GM15510 (cell line): ENCODE results near the gene RADIL.

Experiments
- POLR2A ChIP-seq: IDR thresholded peaks from 3 replicates; pipeline ENCODE4 v1.6.1; 2011; ENCODE audit warnings: borderline replicate concordance; ENCODE audit not compliant: insufficient read length; ENCODE audit errors: extremely low read depth

Gene RADIL

DNA sequence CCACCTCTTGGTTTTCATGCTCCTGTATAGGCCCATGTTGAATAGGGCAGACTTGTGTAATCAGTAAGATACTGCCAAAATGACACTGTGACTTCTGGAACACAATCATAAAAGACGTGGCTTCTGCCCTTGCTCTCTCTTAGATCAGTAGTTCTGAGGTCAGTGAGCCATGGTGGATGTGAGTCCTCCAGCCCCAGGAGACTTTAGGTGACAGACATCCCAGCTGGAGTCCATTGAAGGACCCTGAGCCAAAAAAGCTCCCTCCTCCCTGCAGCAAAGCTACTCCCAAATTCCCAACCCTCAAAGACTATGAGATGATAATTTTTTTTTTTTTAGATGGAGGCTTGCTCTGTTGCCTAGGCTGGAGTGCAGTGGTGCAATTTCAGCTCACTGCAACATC lies 3.2 kb upstream of the RADIL start:
- no peak for TF ChIP-seq POLR2A

DNA sequence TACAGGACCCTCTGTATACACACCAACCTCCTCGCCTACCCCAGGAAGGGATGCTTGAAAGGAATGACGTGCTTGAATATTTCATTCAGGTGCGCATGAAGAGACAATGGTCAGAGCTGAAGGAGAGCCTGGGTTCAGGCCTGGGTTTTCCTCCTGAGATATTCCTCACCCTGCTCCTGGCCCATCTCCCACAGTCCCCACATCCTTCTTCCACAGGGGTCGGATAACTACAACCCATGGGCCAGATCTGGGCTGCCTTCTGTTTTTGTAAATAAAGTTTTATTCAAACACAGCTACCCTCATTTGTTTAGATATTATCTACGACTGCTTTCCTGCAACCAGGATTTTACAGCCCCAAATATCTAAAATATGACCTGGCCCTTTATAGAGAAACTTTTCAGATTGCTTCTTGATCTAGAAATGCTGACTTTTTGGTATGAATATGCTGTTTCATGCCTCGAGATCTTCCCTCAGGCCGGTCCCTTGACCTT lies 1.8 kb upstream of the RADIL start:
- no peak for TF ChIP-seq POLR2A

DNA sequence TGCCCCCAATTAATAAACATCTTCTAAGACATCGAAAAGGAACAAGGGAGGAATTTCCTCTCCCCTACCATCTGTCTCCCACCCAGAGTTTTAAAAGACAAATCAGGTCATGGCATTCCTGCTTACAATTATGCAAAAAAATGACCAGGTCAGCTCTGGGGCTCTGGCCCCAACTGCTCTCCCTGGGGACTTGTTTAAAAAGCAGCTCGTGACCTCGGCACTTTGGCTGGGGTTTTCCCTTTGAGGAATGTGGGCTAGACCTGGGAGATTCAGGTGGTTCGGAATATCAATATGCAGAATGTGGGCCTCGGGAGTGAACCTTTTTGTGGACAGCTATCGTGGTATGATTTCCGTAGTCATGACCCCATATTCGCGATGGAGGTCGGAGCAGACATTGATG lies 648 bp upstream of the RADIL start:
- TF ChIP-seq POLR2A = no peak

DNA sequence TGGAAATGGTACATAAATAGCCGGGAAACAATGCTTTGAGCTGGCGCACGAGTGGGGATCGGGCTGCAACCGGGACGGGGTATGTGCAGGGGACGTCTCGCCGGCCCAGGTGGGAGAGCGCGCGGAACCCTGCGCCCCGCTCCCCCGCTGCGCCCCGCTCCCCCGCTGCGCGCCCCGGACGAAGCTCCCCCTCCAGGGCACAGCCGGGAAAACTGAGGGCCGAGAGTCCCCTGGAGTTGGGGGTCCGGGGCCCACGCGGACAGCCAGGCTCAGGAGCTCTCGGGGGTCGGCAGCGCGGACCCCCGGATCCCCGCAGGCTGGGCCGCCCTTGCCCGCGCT lies 514 bp downstream of the RADIL start:
- no peak for TF ChIP-seq POLR2A

DNA sequence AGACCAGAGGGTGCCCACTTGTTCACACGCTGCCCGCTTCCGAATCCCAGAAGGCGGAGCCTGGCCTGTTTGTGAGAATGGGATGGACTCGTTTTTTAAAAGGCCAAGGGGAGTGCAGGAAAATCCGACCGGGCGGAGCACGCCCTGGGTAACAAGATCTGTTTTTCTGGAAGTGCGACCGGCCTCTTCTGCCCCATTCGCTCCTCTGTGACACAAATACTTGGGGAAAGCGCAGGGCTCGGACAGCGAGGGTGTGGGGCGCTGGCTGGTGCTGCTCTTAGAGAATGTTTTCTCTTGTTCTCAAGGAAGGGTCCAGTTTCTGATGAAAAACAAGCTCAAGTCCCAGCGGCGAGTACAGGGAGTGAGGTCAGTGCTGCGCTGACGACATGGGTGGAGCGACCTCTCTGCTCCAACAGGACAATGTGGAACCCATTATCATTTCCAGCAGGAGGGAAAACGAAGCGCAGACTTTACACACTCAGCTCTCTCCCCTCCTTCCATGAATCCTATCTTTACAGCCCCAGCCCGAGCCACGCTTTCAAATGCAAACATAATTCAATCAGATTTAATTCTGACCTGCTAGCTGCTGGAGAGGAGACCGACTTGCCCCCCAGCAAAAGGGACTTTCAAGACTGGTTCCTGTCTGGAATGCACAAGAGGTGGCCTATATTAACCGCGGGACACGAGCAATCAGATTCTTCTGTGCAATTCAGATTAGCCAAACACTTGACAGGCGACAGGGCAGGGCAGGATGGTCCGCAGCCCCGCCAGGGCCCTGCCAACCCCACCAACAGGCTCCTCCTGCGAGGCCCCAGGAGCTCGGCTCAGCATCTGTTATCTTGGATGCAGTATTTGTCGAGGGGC lies 1.1 kb downstream of the RADIL start:
- TF ChIP-seq POLR2A = no peak

DNA sequence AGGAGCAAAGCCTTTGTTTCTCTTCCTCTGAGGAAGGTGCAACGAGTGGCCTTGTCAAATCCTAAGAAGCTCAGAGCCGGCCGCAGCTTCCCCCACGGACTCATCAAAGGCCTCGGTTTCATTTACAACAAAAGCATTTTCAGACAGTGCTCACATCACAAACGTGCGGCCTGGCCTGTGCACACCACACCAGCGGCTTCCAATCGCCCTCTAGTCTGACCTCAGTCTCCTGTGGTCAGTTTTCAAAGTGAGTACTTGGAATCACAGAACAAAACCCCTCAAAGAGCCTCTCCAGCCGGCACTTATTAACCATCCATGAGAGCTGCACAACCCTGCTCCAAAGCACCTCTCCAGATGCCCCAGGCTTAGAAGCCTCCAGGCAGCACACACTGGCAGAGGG lies 3.3 kb downstream of the RADIL start:
- TF ChIP-seq POLR2A = no peak

DNA sequence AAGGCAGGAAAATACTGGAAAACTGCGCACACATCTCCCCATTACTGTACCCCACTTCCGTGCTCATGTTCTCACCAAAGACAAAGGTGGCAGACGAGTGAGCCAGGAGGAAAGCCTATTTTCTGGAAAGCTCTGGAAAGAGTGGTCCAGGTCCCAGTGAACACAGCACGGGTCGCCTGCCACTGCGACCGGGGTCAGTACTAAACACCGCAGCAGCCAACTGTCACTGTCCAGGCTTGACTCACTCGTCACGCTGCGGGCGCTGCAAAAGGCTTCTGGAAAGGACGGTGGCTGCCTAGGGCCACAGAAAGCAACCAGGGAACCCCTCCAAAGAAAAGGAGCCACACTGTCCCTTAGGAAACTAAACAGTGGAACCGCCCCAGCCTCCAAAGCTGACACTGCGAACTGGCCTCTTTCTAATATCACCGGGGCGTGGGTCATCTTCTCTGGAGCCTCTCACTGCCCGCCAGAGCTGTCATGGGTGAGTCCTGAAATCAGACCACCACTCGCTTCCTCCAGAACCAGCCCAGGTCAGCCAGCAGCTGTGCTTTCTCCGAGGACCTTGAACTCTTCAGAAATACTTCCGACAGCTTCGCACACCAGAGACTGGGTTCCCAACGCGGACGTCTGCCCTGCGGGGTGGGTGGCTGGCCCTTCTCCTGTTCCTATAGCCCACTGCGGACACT lies 4.0 kb downstream of the RADIL start:
- no peak for TF ChIP-seq POLR2A

DNA sequence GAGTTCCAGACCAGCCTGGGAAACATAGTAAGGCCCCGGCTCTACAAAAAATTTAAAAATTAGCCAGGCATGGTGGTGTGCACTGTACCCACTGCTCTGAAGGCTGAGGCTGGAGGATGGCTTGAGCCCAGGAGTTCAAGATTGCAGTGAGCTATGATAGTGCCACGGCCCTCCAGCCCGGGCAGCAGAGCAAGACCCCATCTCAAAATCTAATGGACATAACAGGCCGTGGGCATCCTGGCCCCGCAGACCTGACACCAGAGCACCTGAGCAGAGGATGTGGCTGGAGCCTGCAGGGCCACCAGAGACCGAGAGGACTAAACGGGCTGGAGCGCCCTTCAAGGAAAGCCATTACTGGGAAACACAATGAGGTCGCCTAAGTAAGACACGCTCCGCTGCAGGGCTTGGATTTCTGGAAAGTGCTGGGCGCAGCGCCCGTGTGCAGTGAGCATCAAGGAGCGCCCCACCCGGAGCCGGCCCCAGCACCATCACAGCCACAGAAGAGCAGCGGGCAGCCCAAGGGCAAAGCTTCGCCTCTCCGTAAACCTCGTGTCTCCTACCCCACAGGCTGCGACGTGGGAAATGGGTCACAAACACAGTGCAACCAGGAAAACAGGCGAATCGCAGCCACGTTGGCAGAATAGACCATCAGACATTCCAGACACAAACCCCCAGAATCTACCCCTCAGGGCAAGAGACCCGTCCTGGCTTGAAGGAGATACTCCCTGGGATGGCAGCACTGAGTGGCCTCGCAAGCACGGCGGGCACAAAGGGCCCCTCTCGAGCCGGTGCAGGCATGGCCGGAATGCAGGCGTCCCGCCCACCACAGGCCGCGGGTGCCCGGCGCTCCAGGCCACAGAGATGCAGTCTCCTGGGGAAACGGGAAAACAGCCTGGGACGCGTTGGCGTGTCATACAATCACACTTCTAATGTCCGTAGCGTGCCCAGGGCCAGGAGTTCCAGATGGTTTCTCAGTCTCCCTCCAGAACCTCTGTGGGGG lies 4.9 kb downstream of the RADIL start:
- TF ChIP-seq POLR2A = no peak

DNA sequence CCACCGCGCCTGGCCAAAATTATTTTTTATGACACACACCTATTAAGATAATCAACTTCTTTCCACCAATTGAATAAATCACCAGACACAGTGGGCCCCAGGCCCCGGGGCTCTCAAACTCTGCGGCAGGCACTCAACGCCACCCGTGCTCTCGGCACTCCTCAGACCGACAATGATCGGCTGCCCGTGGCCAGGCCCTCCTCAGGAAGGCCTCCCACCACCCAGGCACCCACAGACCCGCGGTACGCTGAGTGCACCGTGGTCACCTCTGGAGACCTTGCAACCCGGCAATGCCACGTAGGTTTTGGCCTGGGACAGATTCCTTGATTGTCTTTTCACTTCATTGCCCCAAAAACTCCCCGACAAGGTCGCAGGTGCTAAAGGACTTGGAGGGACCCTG lies 6.9 kb downstream of the RADIL start:
- no peak for TF ChIP-seq POLR2A

DNA sequence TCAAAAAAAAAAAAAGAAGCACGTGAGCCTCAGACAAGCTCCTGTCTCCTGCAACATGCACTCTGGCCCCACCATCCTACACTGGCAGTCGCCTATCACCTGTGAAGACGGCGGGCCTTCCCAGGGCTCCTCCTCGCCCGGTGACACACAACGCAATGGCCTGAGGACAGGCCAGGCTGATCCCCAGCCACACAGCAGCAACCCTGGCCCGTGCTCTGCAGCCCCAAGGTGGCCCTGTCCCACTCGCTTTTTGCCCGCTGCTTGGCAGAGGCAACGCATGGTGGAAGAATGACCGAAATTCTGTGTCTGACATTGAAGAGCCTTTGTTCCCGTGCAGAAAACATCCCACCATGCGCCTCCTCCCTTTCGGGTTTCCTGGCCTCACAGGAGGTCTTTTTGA lies 8.1 kb downstream of the RADIL start:
- TF ChIP-seq POLR2A = no peak

DNA sequence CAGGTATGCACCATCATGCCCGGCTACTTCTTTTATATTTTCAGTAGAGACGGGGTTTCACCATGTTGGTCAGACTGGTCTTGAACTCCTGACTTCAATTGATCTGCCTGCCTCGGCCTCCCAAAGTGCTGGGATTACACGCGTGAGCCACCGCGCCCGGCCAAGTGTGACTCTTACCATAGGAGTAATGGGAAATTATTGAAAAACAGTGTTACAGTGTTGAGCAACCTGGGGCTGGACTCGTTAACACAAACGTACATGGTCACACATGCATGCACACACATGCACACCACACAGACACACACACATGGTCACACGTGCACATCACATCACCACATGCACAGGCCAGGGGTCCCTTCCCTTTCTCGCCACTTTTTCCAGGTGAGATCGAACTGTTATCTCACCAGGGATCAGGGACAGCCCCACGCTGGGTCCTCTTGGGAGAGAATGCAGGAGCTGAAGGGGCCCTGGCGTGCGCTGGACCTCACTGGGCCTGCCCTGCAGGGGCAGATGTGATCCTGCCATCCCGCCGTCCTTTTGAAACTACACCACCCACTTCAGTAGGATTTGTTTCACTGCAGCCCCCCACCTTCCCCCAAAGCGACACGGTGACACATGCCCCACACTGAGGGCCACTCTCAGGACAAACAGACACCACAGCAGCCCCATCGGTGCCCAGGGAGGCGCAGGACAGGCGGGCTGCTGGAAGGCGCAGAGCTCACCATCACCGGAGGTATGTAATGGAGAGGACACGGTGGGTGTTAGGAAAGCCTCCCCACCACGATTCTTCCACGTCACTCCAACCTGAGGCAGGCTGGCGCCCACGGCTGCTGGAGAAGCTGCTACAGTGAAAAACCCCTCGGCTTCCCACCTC lies 10.2 kb downstream of the RADIL start:
- no peak for TF ChIP-seq POLR2A

DNA sequence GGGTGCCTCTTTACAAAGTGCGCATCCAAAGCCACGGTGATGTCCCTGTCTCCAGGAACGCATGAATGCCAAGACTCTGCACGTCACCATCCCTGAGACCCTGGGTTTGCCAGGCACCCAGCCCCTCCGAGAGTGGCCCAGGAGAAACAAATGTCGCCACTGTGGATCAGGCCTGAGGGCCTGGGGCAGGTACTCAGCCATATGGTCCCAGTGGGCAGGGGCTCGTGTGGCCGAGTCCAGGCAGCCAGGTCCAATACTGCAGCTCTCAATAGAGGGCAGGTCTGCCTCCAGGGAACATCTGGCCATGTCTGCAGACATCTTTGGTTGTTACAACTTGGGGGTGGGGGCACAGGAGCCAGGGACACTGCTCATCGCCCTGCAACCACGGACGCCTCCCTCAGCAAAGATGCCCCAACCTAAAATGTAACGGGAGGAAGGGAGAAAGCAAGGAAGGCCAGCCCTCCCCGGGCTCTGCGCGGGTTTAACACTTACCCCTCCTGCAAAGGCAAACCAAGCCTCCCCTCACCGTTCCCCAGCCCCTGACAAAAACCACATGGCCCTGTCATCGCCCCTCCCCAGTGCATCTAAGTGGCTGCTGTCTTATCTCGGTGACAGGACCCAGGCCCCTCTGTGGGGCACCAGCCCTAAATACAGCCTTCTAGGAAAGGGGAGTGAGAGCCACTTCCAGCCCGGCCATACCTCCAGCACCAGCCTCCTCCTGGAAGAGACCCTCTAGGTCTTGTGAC lies 11.4 kb downstream of the RADIL start:
- TF ChIP-seq POLR2A = no peak

DNA sequence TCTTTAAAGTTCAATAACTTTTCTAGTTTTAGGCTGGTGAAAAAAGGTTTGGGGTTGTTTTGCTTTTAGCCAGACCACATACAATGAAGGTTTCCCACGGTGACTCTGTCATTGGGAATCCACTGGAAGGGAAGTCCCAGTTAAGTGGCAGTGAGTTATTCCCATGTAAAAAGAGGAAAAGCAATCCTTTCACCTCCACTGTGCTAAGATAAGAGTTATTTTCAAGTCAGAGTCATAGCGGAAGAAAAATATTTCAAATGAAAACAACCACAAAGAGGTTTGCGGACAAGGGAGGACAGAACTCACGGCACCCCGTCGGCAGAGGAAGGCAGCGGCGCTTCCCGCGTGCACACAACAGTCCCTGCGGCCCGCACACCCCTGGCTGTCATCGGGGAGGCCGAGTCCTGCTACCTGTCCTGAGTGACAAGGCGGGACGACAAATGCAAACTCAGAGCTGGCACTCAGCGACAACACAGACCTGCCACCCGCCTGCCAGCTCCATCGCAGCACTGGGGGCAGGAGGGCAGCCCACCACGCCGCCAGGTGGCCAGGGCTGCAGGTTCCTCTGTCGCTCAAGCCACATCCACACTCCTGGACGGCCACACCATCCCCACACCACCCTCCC lies 12.3 kb downstream of the RADIL start:
- TF ChIP-seq POLR2A = no peak
